K562 (cell line): Measurements from ENCODE around the gene KCNJ8. TPM values are rescaled to one million over a fixed set of nuclear protein-coding genes. Genes with fewer than 3 reads are reported as not detected.

Experiments used
- ATAC-seq: fragments of 200-7000 bp; cut with Tn5 transposase; 3 replicates; pipeline ENCODE4 v1.9.1; 2020; ENCODE audit warnings: moderate library complexity
- BruUV-seq: library from RNA; stranded (reverse); fragments of 400-500 nt; replicated peaks from 2 replicates; lab custom pipeline; 2021; lab: Mats Ljungman, UMichigan
- CTCF ChIA-PET: fragments of 300-600 bp; formaldehyde crosslinking; extraction: SDS; loops from one replicate; lab custom pipeline; 2021; ENCODE audit warnings: low intra/inter-chr PET ratio; lab: Yijun Ruan, JAX
- POLR2A ChIA-PET: fragments of 300-600, 350-650 bp; sonication (Branson Sonifier 250); formaldehyde crosslinking; extraction: SDS; loops from one replicate; lab custom pipeline; 2021; ENCODE audit warnings: antibody characterized with exemption, inconsistent platforms; lab: Yijun Ruan, JAX
- DNase-seq, 4 experiments: peaks; one replicate each; pipeline versions ENCODE4 v3.0.0 to v3.0.0-alpha.2; 2011 to 2018; ENCODE audit warnings: low spot score in 3 of 4, mixed read lengths in 3 of 4; ENCODE audit errors: extremely low read depth in 1 of 4
- FAIRE-seq: peaks from 2 replicates; lab custom pipeline; 2011; peaks lifted over from hg19 to GRCh38; lab: Jason Lieb, UNC
- H2AFZ ChIP-seq: 2 replicates; pipeline ENCODE4 v1.6.0; 2011; ENCODE audit warnings: low read depth, low read length, control low read depth, inconsistent platforms
- H3K27ac ChIP-seq: fragments of 200-600 bp; 3 replicates; pipeline ENCODE4 v1.8.0; 2011; ENCODE audit warnings: low read depth, mild to moderate bottlenecking, control low read depth, inconsistent platforms, low read length, moderate library complexity, mixed read lengths; ENCODE audit errors: extremely low read depth
- H3K27me3 ChIP-seq, 2 experiments: fragments of 300-600 bp in 1 of 2; 2 replicates in 1 of 2; 3 replicates in 1 of 2; pipeline versions ENCODE4 v1.6.0 to v1.8.0; 2011; ENCODE audit warnings: inconsistent platforms in 2 of 2, low read length in 2 of 2, mild to moderate bottlenecking in 1 of 2, mixed read lengths in 1 of 2, moderate library complexity in 1 of 2; ENCODE audit not compliant: control insufficient read depth in 2 of 2, insufficient read depth in 2 of 2
- H3K36me3 ChIP-seq: fragments of 300-600 bp; 3 replicates; pipeline ENCODE4 v1.8.0; 2011; ENCODE audit warnings: mild to moderate bottlenecking, low read length, inconsistent platforms; ENCODE audit not compliant: control insufficient read depth, insufficient read depth
- H3K4me1 ChIP-seq, 2 experiments: fragments of 200-600 bp in 1 of 2; replicated peaks in 1 of 2; 2 replicates in 1 of 2; 3 replicates in 1 of 2; pipeline versions ENCODE4 v1.5.1 to v1.8.0; 2011; ENCODE audit warnings: inconsistent platforms in 2 of 2, low read length in 2 of 2, mild to moderate bottlenecking in 1 of 2, mixed read lengths in 1 of 2, moderate library complexity in 1 of 2; ENCODE audit not compliant: control insufficient read depth in 2 of 2, insufficient read depth in 2 of 2
- H3K4me2 ChIP-seq: 2 replicates; pipeline ENCODE4 v1.6.1; 2011; ENCODE audit warnings: low read length, control low read depth, inconsistent platforms, mixed read lengths; ENCODE audit not compliant: insufficient read depth
- H3K4me3 ChIP-seq: fragments of 200-600 bp; sonication (generic), shearing (Covaris generic); 2 replicates; pipeline ENCODE4 v1.5.1; 2016; ENCODE audit warnings: control low read depth, inconsistent platforms
- H3K79me2 ChIP-seq: fragments of 200-600 bp; 3 replicates; pipeline ENCODE4 v1.8.0; 2011; ENCODE audit warnings: low read length, inconsistent platforms; ENCODE audit not compliant: control insufficient read depth, insufficient read depth
- H3K9ac ChIP-seq, 2 experiments: 2 replicates each; pipeline versions ENCODE4 v1.6.0 to v1.6.1; 2011; ENCODE audit warnings: low read depth in 2 of 2, low read length in 2 of 2, control low read depth in 1 of 2, inconsistent platforms in 1 of 2, mild to moderate bottlenecking in 1 of 2, mixed read lengths in 1 of 2; ENCODE audit not compliant: insufficient read depth in 1 of 2
- H3K9me1 ChIP-seq: one replicate; pipeline ENCODE4 v1.6.0; 2011; ENCODE audit warnings: inconsistent platforms, mild to moderate bottlenecking, low read length, moderate library complexity; ENCODE audit not compliant: control insufficient read depth, insufficient read depth
- H3K9me3 ChIP-seq: replicated peaks from 2 replicates; pipeline ENCODE4 v1.5.1; 2011; ENCODE audit warnings: low read depth, low read length, inconsistent platforms; ENCODE audit not compliant: control insufficient read depth, insufficient read depth
- H4K20me1 ChIP-seq: replicated peaks from 2 replicates; pipeline ENCODE4 v1.6.1; 2011; ENCODE audit warnings: low read length, inconsistent platforms, mixed read lengths; ENCODE audit not compliant: control insufficient read depth, insufficient read depth
- ATF2 ChIP-seq: sonication (generic); formaldehyde crosslinking; IDR thresholded peaks from 2 replicates; pipeline ENCODE4 v1.8.1; 2022; ENCODE audit warnings: missing genetic modification reagents
- CTBP1 ChIP-seq: fragments of 450-650 bp; IDR thresholded peaks from 2 replicates; pipeline ENCODE4 v1.6.1; 2016; ENCODE audit warnings: borderline replicate concordance
- HNRNPL ChIP-seq: fragments of 200-400 bp; formaldehyde crosslinking; IDR thresholded peaks from 2 replicates; pipeline ENCODE4 v1.6.1; 2017; ENCODE audit warnings: low read depth, mild to moderate bottlenecking, low read length
- MBD1 ChIP-seq: fragments of 250-450 bp; sonication (Bioruptor Pico); IDR thresholded peaks from 2 replicates; pipeline ENCODE4 v1.8.0; 2022; ENCODE audit warnings: inconsistent platforms
- NR2F6 ChIP-seq: fragments of 450-650 bp; formaldehyde crosslinking; IDR thresholded peaks from 2 replicates; pipeline ENCODE4 v1.4.0; 2020; ENCODE audit warnings: mild to moderate bottlenecking
- OTX1 ChIP-seq: fragments of 450-650 bp; formaldehyde crosslinking; IDR thresholded peaks from 2 replicates; pipeline ENCODE4 v1.4.0; 2022; ENCODE audit warnings: mild to moderate bottlenecking
- RAD21 ChIP-seq, 2 experiments: fragments of 250-450 bp in 1 of 2; fragments of 450-650 bp in 1 of 2; sonication (Bioruptor Pico) in 1 of 2; formaldehyde crosslinking in 1 of 2; IDR thresholded peaks in 1 of 2; conservative IDR thresholded peaks in 1 of 2; 2 replicates each; pipeline versions ENCODE4 v1.4.0 to v1.8.0; 2020 to 2022; ENCODE audit warnings: mild to moderate bottlenecking in 2 of 2, moderate library complexity in 1 of 2
- SIRT6 ChIP-seq: IDR thresholded peaks from one replicate; pipeline ENCODE4 v1.6.1; 2012; ENCODE audit warnings: low read depth, mild to moderate bottlenecking, control low read depth, inconsistent platforms, low read length, moderate library complexity
- SLC30A9 ChIP-seq: fragments of 250-450 bp; sonication (Bioruptor Pico); IDR thresholded peaks from 2 replicates; pipeline ENCODE4 v1.8.0; 2022; ENCODE audit warnings: mild to moderate bottlenecking, moderate library complexity
- YY1 ChIP-seq, 3 experiments: IDR thresholded peaks; 2 replicates each; pipeline ENCODE4 v1.6.1; 2011; ENCODE audit warnings: low read length in 2 of 3, mild to moderate bottlenecking in 2 of 3, moderate library complexity in 2 of 3, borderline replicate concordance in 1 of 3, control low read depth in 1 of 3, low read depth in 1 of 3; ENCODE audit not compliant: insufficient read depth in 3 of 3, insufficient replicate concordance in 2 of 3, control insufficient read depth in 1 of 3, insufficient read length in 1 of 3; ENCODE audit errors: extremely low read depth in 1 of 3
- ZNF444 ChIP-seq: fragments of 250-450 bp; sonication (Bioruptor Pico); IDR thresholded peaks from 2 replicates; pipeline ENCODE4 v1.4.0; 2020; ENCODE audit warnings: mild to moderate bottlenecking, moderate library complexity
- WGBS: fragments of 100-300 bp; shearing (Covaris generic); methylation state at CpG from one replicate; pipeline ENCODE4 v1.1.6; 2016; ENCODE audit warnings: low coverage, mixed read lengths; ENCODE audit not compliant: insufficient coverage; ENCODE audit errors: missing lambda C conversion rate; 5-methylcytosine and 5-hydroxymethylcytosine counted together
- in situ Hi-C: fragments of 300-500 bp; cut with MboI; formaldehyde crosslinking; loops from 4 replicates; pipeline ENCODE4 v1.15.0; 2018; ENCODE audit warnings: inconsistent platforms, mixed read lengths
- intact Hi-C: fragments of 100-400 bp; cut with micrococcal nuclease; formaldehyde crosslinking; loops from 2 replicates; pipeline ENCODE4 v1.14.2; 2022
- polyA plus RNA-seq, 8 experiments: library from polyadenylated mRNA; depleted of rRNA in 4 of 8; stranded (reverse) in 5 of 8; unstranded in 3 of 8; fragments of >200 nt; fragmentation: Nextera tagmentation in 2 of 8; fragmentation: Illumina TruSeq in 1 of 8; extraction: Ambion mirVana in 2 of 8; extraction: Trizol in 1 of 8; gene quantifications; 2 replicates each; pipeline versions ENCODE4 v1.2.1 to v1.2.3, GENCODE V29; 2011 to 2014; ENCODE audit warnings: inconsistent platforms in 1 of 8, missing spikeins in 1 of 8
- total RNA-seq, 7 experiments: library from RNA; depleted of rRNA in 6 of 7; stranded (reverse); fragments of >200 nt in 6 of 7; fragmentation: Illumina TruSeq in 2 of 7; extraction: Trizol in 2 of 7; gene quantifications; 2 replicates each; pipeline versions ENCODE4 v1.2.1 to v1.2.3, GENCODE V29; 2011 to 2021; ENCODE audit warnings: low replicate concordance in 1 of 7
- TF ChIP-seq, protein P1 (sequence below), 3 experiments: IDR thresholded peaks in 2 of 3; conservative IDR thresholded peaks in 1 of 3; 2 replicates each; pipeline ENCODE4 v1.5.1; 2011 to 2012; ENCODE audit warnings: low read length in 3 of 3, mild to moderate bottlenecking in 3 of 3, control low read depth in 2 of 3, improper control_type of control experiment in 1 of 3, inconsistent platforms in 1 of 3, low read depth in 1 of 3, mixed read lengths in 1 of 3, moderate library complexity in 1 of 3; ENCODE audit not compliant: insufficient read depth in 2 of 3
- TF ChIP-seq, protein P2 (sequence below): fragments of 250-450 bp; sonication (Bioruptor Pico); IDR thresholded peaks from 2 replicates; pipeline ENCODE4 v1.5.0; 2022; ENCODE audit warnings: mild to moderate bottlenecking

Gene KCNJ8
- total and polyA plus RNA-seq, 9 of the 15 experiments (the other 6 are each of a cell fraction or from before 2014, with no cell fraction given): 0.28 to 3.6 (median 1.1) TPM

DNA sequence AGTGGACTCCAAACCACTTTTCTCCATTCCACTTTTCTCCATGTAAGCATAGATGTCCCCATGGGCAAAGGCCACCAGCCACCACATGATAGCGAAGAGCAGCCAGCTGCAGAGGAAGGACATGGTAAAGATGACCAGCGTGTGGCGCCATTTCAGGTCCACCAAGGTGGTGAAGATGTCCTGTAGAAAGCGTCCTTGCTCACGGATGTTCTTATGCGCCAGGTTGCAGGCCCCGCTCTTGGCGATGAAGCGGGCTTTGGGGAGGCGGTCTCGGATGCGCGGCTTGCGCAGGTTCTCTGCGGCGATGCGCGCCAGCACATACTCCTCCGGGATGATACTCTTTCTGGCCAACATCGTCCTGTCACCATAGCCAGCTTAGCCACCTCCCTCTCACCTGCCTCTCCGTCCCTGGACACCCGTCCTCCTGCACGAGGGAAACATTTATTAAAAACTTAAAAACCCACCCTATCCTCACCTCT, 1.2 kb downstream of the KCNJ8 start:
- H3K4me1 ChIP-seq: peaks cover 0 to 8% of the 10 kb centered on the region in 2 experiments; a peak in 3 of 5 replicates
- H3K4me2 ChIP-seq: peak overlapping the region; percentile 54
- H3K9me3 ChIP-seq: no peaks in the 10 kb centered on the region
- H3K27me3 ChIP-seq: no peaks in the 10 kb centered on the region; a peak in 1 of 5 replicates
- intact Hi-C loops (loop anchor here (5.0 kb wide), 1 partner anchor 214 kb away; no protein-coding TSS in a partner anchor), in situ Hi-C loops (no loop called here)
- no TSS peak for BruUV-seq
- ATAC-seq (peak; percentile 77), DNase-seq (peak; percentile 18 to 75 (median 20)), FAIRE-seq (no peak)
- H2AFZ ChIP-seq: peak overlapping the region; percentile 38; the same call in 1 of the 2 replicates
- H4K20me1 ChIP-seq: no peaks in the 10 kb centered on the region
- ChIA-PET POLR2A (interaction anchor here (0.6 kb wide), 1 partner anchor 1711 kb away, joined by 3 read pairs; no protein-coding TSS in a partner anchor), CTCF (no interaction called here)
- no peak overlapping the region for H3K4me3 ChIP-seq
- 25% methylated on average over 10 of the region's 23 CpGs for WGBS
- H3K36me3 ChIP-seq: no peaks in the 10 kb centered on the region; the same call in 2 of the 3 replicates
- H3K27ac ChIP-seq: no peak overlapping the region
- H3K9me1 ChIP-seq: no peaks in the 10 kb centered on the region
- peaks cover 5% of the 10 kb centered on the region; the same call in 2 of the 3 replicates for H3K79me2 ChIP-seq
- peak overlapping the region in 1 of 2 experiments; percentile 36; a peak in 1 of 4 replicates for H3K9ac ChIP-seq
- TF ChIP-seq MBD1 (CRISPR knock-in tag) (peak; percentile 49; the same call in 1 of the 2 replicates), RAD21 (CRISPR knock-in tag; conservative IDR thresholded peaks at IDR 0.05 in 1 of 2, IDR thresholded peaks at IDR 0.05 in 1 of 2) (peak in 1 of 2 experiments; percentile 45; a peak in 2 of 4 replicates), CTBP1 (peak; percentile 51; the same call in 1 of the 2 replicates), SIRT6 (no peak), YY1 (IDR thresholded peaks at IDR 0.05; ENCODE audit: borderline replicate concordance in 1 of 3, control insufficient read depth in 1 of 3, extremely low read depth in 1 of 3, insufficient read depth in 3 of 3, insufficient read length in 1 of 3, insufficient replicate concordance in 2 of 3, low read depth in 1 of 3, low read length in 2 of 3) (peak in 1 of 3 experiments; percentile 27), NR2F6 (CRISPR knock-in tag) (no peak), ZNF444 (CRISPR knock-in tag) (no peak), HNRNPL (no peak), SLC30A9 (CRISPR knock-in tag) (no peak), ATF2 (CRISPR knock-in tag) (no peak), OTX1 (no peak)
- TF ChIP-seq, protein P1, sequence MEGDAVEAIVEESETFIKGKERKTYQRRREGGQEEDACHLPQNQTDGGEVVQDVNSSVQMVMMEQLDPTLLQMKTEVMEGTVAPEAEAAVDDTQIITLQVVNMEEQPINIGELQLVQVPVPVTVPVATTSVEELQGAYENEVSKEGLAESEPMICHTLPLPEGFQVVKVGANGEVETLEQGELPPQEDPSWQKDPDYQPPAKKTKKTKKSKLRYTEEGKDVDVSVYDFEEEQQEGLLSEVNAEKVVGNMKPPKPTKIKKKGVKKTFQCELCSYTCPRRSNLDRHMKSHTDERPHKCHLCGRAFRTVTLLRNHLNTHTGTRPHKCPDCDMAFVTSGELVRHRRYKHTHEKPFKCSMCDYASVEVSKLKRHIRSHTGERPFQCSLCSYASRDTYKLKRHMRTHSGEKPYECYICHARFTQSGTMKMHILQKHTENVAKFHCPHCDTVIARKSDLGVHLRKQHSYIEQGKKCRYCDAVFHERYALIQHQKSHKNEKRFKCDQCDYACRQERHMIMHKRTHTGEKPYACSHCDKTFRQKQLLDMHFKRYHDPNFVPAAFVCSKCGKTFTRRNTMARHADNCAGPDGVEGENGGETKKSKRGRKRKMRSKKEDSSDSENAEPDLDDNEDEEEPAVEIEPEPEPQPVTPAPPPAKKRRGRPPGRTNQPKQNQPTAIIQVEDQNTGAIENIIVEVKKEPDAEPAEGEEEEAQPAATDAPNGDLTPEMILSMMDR (IDR thresholded peaks at IDR 0.05 in 2 of 3, conservative IDR thresholded peaks at IDR 0.05 in 1 of 3; ENCODE audit: insufficient read depth in 2 of 3, low read depth in 1 of 3, low read length in 3 of 3): peak; percentile 38 to 52 (median 49); a peak in 5 of 6 replicates
- TF ChIP-seq, protein P2, sequence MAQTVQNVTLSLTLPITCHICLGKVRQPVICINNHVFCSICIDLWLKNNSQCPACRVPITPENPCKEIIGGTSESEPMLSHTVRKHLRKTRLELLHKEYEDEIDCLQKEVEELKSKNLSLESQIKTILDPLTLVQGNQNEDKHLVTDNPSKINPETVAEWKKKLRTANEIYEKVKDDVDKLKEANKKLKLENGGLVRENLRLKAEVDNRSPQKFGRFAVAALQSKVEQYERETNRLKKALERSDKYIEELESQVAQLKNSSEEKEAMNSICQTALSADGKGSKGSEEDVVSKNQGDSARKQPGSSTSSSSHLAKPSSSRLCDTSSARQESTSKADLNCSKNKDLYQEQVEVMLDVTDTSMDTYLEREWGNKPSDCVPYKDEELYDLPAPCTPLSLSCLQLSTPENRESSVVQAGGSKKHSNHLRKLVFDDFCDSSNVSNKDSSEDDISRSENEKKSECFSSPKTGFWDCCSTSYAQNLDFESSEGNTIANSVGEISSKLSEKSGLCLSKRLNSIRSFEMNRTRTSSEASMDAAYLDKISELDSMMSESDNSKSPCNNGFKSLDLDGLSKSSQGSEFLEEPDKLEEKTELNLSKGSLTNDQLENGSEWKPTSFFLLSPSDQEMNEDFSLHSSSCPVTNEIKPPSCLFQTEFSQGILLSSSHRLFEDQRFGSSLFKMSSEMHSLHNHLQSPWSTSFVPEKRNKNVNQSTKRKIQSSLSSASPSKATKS (CRISPR knock-in tag): no peak
